Measurements from ENCODE around the gene PRAMEF5.
"Not testable (repeated sequence)": the region's sequence is repeated elsewhere in the genome, so short reads cannot be mapped to it uniquely, and the experiment has no call there.

Gene PRAMEF5

GRCh38 chr1:13279617-13280016 is 25.6 kb downstream of the PRAMEF5 start:
- not testable (repeated sequence) for FAIRE-seq

- FAIRE-seq, result not testable (repeated sequence)
These were observed 31.0 kb downstream of the PRAMEF5 start, which contains the start of gene PRAMEF8 for GRCh38 chr1:13285037-13285436. Gene PRAMEF8, minus strand, starts transcription at chr1:13285137. Its CDS starts 1,046 bp downstream, at chr1:13284091.

GRCh38 chr1:13289030-13289429 is 35.0 kb downstream of the PRAMEF5 start:
- FAIRE-seq, result not testable (repeated sequence)

- FAIRE-seq, result not testable (repeated sequence)
These were observed 43.4 kb downstream of the PRAMEF5 start for GRCh38 chr1:13297216-13297931.

- not testable (repeated sequence) for FAIRE-seq
These were observed 44.7 kb downstream of the PRAMEF5 start for GRCh38 chr1:13298699-13299098.

GRCh38 chr1:13302197-13302596 is 48.2 kb downstream of the PRAMEF5 start:
- not testable (repeated sequence) for FAIRE-seq

GRCh38 chr1:13303239-13303638 is 49.2 kb downstream of the PRAMEF5 start, which contains the start of gene PRAMEF33:
Gene PRAMEF33, plus strand, starts transcription at chr1:13303539. Its CDS starts 2,416 bp downstream, at chr1:13305955.
- FAIRE-seq, result not testable (repeated sequence)

Measured in colon (tissue), 2 donors.